HG03103 (cell line): ENCODE measurements around the gene ZNF597.
"Not testable (repeated sequence)": the region's sequence is repeated elsewhere in the genome, so short reads cannot be mapped to it uniquely, and the experiment has no call there.

Experiments used
- ATAC-seq: cut with Tn5 transposase; IDR thresholded peaks from one replicate; pipeline ENCODE4 v1.9.1; 2021; ENCODE audit warnings: low read depth; ENCODE audit not compliant: unreplicated experiment

ZNF597 gene

DNA sequence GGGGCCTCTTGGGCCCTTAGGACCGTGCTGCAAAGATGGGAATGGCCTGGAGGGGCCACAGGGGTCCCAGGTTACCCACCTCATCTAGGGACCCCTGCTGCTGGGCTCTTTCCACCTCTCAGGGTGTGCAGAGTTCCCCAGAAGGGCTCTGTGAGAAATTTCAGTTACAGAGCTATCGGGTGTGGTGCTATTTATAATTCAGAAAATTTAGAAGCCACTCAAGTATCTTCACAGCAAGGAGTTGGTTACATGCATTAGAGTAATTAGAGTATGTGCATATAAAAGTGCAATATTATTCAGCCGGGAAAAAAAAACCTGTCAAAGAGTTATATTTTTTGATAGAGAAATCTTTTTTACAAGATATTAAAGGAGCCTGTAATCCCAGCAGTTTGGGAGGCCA is 33.1 kb upstream of the ZNF597 start:
- no peak for ATAC-seq

DNA sequence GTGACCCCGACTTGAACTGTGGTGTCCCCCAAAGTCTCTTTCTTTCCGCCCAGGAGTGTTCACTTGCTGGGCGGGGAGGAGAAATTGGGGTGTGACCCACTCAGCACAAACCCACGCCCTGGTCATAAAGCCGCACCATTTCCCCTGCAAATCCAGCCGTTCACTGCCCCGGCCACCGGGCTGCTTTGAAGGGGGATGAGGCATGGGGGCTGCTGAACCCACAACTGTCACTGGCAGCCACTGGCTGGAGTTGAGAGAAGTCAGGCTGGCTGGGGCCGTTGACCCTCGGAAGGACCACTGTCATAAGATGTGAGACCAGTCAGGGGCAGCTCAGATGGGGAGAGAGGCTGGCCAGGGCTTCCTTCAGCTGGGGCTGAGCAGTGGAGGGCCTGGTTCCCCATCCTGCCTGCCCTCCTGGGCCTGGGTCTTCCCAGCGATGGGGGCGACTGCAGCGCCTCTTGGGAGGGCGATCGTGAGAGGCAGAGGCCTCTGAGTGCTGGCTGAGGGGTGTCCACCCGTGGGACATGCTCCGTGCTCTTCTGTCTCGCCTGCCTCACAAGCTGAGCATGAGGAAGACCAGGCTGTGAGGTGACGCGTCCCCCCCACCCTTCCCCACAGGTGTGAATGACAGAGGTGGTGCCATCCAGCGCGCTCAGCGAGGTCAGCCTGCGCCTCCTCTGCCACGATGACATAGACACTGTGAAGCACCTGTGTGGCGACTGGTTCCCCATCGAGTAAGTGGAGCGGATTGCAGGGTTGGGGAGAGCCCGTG is 32.5 kb upstream of the ZNF597 start:
- ATAC-seq: no peak

DNA sequence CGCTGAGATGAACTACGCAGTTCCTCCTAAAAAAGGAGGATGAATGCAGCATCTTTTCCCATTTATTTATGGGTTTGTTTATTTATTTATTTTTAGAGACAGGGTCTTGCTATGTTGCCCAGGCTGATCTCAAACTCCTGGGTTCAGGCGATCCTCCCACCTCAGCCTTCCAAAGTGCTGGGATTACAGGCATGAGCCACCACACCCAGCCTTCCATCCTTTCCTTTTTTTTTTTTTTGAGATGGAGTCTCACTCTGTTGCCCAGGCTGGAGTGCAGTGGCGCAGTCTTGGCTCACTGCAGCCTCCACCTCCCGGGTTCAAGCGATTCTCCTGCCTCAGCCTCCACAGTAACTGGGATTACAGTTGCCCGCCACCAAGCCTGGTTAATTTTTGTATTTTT is 31.6 kb upstream of the ZNF597 start:
- ATAC-seq: not testable (repeated sequence)

DNA sequence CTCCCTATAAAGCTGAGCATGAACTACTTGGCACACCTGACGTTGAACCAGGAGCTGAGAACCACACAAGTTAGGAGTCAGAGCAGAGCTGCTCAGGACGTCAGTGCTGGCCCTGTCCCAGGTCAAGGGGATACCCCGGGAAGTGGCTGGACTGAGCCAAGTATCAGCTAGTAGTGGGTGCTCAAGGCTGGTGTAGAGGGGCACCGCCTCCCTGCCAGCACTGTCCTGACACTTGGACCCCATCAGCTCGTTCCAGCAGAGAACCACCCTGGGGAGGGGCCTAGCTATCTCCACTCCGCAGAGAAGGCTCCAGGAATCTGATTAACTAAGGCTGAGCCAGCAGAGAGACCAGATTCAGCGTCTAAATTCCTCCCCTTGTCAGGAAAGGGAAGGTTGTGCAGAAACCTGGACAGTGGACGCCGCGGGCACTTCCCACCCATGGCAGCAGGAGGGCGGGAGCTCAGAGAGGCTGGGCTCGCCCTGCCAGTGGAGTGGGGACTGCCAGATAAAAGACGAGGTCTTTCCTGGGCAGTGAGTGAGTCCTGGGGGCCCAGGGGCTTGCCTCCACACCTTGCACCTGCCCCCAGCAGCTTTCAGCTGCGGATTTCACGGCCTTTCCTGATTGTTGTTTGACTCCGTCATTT is 31.0 kb upstream of the ZNF597 start:
- no peak for ATAC-seq

DNA sequence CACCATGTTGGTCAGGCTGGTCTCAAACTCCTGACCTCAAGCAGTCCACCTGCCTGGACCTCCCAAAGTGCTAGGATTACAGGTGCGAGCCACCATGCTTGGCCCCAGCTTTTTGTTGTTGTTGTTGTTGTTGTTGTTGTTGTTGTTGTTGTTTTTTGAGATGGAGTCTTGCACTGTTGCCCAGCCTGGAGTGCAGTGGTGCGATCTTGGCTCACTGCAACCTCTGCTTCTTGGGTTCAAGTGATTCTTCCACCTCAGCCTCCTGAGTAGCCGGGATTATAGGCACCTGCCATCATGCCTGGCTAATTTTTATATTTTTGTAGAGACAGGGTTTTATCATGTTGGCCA is 30.3 kb upstream of the ZNF597 start:
- ATAC-seq: not testable (repeated sequence)

DNA sequence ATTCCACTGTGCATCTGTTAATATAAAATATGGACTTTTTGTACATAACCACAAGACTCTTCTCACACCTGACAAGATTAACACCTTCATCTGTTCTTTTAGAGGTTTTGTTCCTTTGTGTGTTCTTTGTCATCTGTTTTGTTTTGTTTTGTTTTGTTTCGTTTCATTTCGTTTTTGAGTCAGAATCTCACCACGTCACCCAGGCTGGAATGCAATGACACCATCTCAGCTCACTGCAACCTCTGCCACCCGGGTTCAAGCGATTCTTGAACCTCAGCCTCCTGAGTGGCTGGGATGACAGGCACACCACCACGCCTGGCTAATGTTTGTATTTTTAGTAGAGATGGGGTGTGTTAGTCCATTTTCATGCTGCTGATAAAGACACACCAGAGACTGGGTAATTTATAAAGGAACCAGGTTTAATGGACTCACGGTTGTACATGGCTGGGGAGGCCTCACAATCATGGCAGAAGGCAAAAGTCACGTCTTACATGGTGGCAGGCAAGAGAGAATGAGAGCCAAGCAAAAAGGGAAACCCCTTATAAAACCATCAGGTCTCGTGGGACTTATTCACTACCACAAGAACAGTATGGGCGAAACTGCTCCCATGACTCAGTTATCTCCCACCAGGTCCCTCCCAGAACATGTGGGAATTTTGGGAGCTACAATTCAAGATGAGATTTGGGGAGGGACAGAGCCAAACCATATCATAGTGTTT is 29.7 kb upstream of the ZNF597 start:
- ATAC-seq: no peak

DNA sequence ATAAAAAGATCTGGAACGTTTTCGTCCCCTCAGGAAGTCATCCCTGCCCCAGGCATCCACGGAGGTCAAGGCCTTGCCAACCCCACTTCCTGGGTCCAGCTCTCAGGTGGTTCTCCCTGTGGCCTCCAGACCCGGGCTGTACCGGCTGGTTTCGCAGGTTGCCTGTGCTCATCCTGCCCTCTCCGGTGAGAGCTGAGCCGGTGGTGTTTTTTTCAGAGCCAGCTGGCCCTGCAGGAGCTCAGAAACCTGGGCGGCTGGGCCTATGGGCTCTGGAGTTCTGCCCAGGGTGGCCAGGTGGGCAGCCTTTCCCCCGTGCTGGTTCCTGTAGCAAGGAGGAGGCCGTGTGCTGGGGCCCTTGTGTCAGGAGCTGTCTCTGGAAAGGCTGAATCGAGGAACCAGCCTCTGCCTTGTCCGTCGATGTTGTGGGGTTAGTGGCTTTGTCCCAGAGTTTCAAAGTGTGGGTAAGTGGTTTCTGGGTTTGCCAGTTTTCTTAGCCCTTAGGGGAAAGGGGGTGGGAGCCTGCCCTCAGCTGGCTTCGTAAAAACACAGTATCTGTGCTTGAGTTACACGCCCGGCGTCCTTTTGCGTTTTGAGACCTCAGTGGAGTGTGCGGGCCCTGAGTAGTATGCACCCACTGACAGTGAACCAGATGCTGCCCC is 28.3 kb upstream of the ZNF597 start:
- no peak for ATAC-seq

DNA sequence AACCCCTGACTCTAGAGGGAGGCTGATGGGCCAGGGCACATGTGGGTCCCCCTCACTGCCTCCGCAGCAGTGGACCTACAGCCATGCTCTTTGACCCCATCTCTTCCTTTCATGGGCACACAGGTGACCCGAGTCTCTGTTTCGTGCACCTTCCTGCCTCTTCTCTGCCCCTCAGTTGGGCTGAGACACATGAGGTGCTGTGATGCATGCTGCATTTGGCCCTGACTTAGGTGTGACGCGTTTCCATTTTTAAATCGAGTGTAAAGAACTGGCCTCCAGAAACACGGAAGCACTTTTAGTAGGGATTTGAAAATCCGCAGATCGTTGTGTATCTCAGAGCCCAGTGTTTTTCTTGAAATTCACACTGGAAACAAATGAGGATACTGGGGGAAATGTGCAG is 27.4 kb upstream of the ZNF597 start:
- ATAC-seq: no peak

DNA sequence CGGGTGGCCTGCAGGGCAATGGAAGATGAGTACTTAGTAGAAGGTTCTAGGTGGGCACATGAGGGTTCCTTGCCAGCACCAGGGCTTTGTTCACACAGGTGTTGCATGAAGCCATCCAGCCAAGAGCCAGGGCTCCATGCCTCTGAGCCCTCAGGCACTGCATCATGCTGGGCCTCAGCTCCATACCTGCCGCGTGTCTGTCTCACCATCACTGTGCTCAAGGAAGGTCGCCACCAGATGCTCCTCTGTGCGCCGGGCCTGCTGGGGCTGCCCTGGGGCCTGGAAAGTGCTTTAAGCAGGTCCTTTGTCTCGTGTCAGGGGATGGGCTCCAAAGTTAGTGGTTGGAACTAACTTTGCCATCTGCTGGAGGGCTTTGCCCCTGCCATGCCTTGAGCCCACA is 26.4 kb upstream of the ZNF597 start:
- no peak for ATAC-seq

DNA sequence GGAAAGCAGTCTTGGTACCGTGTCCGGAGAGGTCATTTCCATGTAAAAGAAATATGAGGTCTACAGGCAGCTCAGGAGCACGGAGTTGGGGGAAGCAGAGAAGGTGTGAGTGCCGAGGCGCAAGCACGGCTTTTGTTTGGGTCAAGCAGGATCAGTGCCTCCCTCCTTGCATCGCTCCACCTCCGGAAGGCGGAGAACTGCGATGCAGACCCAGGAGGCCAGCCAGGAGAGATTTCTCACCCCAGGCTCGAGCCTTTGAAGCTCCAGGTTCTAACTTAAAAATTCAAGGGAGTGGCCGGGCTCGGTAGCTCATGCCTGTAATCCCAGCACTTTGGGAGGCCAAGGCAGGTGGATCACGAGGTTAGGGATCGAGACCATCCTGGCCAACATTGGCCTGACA is 25.2 kb upstream of the ZNF597 start:
- ATAC-seq: no peak

DNA sequence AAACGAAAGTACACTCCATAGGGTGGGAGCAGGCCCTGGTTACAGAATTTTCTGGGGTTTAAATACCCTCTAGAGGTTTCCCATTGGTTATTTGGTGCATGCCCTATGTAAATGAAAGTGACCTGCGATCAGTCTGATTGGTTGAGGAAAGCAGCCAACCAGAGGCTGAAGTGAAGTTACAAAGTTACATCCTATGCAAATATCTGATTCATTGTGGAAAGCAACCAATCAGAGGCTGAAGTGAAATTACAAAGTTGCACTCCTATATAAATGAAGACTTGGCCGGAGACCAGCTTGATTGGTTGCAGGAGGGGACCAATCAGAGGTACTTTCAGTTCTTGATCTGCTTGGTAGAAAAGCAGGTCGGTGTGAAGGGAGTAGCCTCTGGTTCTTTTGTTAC is 24.6 kb upstream of the ZNF597 start:
- ATAC-seq: no peak

DNA sequence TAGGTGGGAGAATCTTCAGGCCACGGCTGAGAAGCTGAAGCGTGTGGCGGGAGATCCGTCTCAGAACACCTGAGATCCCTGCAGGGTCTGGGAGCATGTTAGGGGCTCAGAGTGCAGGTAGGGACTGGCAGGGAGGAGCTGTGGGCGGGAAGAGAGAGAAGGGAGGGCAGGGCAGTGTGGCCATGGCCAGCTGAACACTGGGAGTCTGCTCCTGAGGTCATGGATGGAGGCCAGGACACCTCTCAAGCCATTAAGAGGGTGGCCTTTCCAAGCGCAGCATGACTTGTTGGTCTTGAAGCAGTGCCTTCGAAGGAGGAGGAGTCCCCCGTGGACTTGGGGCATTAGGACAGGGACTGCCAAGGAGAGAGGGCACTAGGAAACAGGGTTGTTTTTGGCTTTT is 23.9 kb upstream of the ZNF597 start:
- ATAC-seq: no peak

DNA sequence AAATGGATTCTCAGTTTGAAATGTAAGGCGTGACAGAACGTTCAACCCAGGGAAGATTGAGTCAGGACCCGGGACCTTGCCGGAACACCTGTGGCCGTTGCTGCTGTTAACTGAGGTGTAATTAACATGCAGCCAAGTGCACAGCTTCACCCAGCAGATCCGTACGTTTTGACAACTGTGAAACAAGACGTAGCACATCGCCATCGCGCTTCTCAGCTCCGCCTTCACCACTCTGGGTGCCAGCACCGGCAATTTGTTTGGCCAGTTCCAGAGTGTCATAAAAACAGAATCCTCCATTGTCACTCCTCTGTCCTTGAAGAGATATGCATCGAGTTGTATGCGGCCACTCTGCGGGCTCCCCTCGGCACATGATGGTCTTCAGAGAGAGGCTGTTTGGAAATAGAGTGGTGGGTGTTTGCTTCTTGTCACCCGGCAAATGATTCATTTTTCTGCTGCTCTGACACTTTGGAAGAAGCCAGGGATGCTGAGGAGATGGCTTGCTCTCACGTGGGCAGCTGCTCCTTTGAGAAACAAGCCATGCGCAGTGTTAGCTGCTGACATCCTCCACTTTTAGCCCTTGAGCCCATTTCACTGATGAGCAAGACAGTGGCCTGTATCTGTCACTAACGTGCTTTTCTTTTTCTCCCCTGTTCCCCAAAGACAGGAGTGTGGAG is 22.7 kb upstream of the ZNF597 start:
- ATAC-seq: no peak

DNA sequence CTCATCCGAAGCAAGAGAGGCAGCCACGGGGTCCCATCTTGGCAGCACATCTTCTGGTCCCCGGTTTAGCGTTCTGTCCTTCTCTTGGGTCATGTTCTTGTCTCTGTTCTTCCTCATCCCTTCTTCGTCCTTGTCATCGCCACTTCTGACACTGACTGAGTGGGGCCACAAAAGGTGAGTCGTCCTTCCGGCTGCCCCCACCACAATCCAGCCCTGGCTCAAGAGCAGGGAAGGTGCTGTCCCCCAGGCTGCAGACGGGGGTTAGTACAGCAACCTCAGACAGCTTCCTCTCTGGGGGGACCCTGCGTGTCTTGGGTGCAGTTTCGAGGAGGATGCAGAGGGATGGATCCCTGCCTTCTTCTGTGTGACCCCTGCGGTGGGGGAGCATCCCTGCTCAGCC is 22.0 kb upstream of the ZNF597 start:
- ATAC-seq: no peak

DNA sequence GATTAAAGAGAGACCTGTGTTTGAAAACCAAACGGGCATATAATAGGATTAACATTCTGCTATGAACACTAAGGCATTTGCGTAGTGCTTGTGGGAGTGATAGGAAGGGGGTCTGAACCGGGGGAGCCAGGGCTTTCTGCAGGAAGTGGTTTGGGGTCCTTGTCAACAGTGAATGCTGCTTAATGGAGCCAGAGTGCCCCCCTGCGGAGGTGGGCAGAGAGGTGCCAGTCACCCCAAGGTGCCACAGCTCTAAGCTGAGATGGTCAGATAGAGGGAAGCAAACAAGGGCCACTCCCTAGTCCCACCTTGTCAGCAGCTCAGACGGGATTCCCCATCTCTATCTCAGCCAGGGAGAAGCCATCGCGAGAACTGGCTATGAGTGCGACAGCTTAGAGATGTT is 17.8 kb upstream of the ZNF597 start:
- ATAC-seq: no peak

DNA sequence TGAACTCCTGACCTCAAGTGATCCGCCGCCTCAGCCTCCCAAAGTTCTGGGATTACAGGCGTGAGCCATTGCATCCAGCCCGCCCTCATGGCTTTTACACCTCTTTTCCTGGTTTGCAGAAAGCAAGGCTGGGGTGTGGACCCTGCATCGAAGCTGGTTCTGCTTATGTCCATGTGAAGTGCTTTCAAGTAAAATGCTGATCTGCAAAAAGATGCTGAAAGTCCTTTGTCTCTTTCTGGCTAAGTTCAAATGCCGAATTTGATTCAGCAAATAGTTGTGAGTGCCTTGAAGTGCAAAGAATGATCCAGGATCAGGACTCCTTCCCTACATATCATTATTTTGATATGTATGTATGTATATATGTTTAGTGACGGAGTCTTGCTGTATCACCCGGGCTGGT is 17.3 kb upstream of the ZNF597 start:
- no peak for ATAC-seq

DNA sequence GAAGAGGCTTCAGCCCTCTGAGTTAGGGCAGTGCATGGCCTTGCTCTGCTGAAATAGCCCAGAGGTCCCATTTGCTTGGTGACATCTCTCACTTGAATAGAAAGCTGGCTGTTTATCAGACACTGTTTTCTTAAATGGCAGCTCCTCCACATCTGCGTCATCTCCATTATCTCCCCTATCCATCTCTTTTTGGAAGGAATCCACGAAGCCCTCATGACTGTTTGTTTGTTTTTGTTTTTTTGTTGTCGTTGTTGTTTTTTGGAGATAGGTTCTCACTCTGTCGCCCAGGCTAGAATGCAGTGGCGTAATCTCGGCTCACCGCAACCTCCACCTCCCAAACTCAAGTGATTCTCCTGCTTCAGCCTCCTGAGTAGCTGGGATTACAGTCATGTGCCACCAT is 16.8 kb upstream of the ZNF597 start:
- no peak for ATAC-seq

DNA sequence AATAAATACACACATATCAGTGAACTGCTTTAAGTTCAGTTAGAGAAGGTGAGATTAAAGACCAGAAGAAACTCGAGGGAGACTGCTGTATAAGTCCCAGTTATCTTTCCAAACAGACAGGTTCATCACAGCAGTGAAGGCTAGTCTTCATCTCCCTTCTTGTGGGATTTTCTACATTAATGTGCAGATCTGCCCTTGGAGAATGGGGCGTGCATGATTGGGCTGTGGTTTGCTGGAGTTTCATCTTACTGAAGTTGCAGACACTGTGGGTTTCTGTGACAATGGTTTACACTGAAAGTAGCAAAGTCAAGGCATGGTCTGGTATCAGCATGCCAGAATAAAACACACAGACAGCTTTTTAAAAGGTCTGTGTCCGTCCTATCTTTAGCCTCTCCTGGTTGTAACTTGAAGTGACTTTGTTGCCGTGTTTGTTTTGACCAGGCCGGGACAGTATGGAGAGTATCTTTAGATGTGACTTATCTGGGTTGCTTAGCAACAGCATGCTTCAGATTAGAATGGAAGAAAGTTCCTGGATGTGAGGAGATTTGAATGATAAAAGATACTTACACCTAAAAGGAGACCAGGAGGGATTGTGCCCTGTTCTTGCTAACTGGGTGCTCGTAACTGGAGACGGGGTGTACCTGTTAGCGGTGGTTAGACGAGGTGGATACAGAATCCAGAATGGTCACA is 16.2 kb upstream of the ZNF597 start:
- no peak for ATAC-seq

DNA sequence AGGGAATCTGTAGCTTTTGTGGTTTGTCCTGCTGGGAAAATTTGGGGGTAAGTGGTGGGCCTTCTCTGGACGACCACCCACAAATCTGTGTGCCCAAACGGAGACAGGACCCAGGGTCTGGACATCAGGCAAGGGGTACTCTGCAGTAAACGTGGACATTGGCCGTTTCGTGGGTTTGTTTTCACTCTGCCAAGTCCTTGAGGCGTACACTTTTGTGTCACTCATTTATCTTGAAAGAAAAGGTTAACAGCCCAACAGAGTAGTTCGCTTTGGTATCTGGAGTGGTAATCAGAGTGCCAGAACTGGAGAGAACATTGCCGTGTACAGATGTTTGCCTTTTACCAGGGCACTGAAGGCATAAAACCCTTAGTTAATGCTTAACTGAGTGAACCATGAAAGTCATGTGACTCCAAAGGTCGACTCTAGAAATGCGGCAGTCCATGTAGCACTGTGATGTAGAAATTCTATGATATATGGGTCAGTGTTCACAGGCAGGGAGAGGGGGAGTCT is 15.6 kb upstream of the ZNF597 start:
- no peak for ATAC-seq

DNA sequence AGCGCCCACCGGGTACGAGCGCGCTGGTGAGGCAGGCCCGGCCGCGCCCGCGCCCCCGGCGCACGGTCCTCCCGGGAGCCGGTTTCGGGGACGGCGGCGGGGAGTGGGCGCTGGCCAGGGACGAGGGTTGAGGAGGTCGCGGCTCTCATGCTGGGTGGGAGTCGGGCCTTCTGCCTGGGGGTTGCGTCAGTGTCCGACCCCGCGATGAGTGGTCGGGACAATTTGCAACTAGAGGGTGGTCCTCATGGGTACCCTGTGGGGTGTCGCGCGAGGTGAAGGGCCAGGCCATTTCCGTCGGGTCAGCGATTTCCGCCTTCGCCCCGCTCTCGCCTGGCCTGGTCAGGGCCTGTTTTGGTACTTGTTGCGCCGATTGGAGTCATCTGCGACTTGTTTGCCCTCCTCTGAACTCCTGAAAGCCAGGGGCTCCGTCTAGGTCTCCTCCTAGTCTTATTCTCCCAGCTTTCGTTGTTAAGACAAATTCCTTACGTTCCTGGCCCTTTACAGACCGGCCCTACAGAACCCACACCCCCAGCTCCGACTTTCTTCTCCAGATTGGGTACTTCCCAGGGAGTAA is 15.1 kb upstream of the ZNF597 start:
- no peak for ATAC-seq
